HepG2 (cell line): ENCODE data around the gene KLRF1. TPM values are rescaled to one million over a fixed set of nuclear protein-coding genes. Genes with fewer than 3 reads are reported as not detected.

ENCODE experiments used
- ATAC-seq: fragments of 200-7000 bp; cut with Tn5 transposase; 3 replicates; pipeline ENCODE4 v1.9.1; 2020; ENCODE audit warnings: mild to moderate bottlenecking, moderate library complexity
- BruUV-seq: library from RNA; stranded (reverse); fragments of 400-500 nt; replicated peaks from 2 replicates; lab custom pipeline; 2021; lab: Mats Ljungman, UMichigan
- CTCF ChIA-PET: fragments of 300-600 bp; formaldehyde crosslinking; extraction: SDS; loops from one replicate; lab custom pipeline; 2021; ENCODE audit warnings: low total read pairs, inconsistent platforms, low intra/inter-chr PET ratio; lab: Yijun Ruan, JAX
- POLR2A ChIA-PET: fragments of 350-600 bp; sonication (Branson Sonifier 250); formaldehyde crosslinking; loops from one replicate; lab custom pipeline; 2020; ENCODE audit warnings: antibody characterized with exemption, inconsistent platforms; lab: Yijun Ruan, JAX
- DNase-seq: peaks from one replicate; pipeline ENCODE4 v3.0.0-alpha.2; 2015; ENCODE audit warnings: low spot score
- FAIRE-seq: peaks from 3 replicates; lab custom pipeline; 2011; peaks lifted over from hg19 to GRCh38; lab: Jason Lieb, UNC
- H2AFZ ChIP-seq: one replicate; pipeline ENCODE4 v1.6.1; 2011; ENCODE audit warnings: low read length, inconsistent platforms
- H3K27ac ChIP-seq: fragments of 300-600 bp; 3 replicates; pipeline ENCODE4 v1.8.0; 2011; ENCODE audit warnings: mixed run types, mild to moderate bottlenecking, mixed read lengths, low read length, inconsistent platforms; ENCODE audit not compliant: insufficient read depth; ENCODE audit errors: extremely low read length
- H3K27me3 ChIP-seq, 2 experiments: fragments of 200-600 bp in 1 of 2; 2 replicates in 1 of 2; 3 replicates in 1 of 2; pipeline versions ENCODE4 v1.6.0 to v1.8.0; 2011; ENCODE audit warnings: low read length in 2 of 2, mild to moderate bottlenecking in 2 of 2, moderate library complexity in 2 of 2, inconsistent platforms in 1 of 2; ENCODE audit not compliant: insufficient read depth in 2 of 2, control insufficient read depth in 1 of 2
- H3K36me3 ChIP-seq, 2 experiments: fragments of 200-600 bp in 1 of 2; replicated peaks in 1 of 2; 2 replicates in 1 of 2; 3 replicates in 1 of 2; pipeline versions ENCODE4 v1.5.1 to v1.8.0; 2011; ENCODE audit warnings: low read length in 2 of 2, inconsistent platforms in 1 of 2; ENCODE audit not compliant: insufficient read depth in 2 of 2, control insufficient read depth in 1 of 2
- H3K4me1 ChIP-seq: 2 replicates; pipeline ENCODE4 v1.5.1; 2012; ENCODE audit warnings: low read length, inconsistent platforms; ENCODE audit not compliant: insufficient read depth
- H3K4me2 ChIP-seq: 2 replicates; pipeline ENCODE4 v1.6.0; 2011; ENCODE audit warnings: low read depth, low read length, inconsistent platforms
- H3K4me3 ChIP-seq, 3 experiments: fragments of 200-600 bp in 1 of 3; sonication (generic), shearing (Covaris generic) in 1 of 3; replicated peaks in 1 of 3; 2 replicates each; pipeline ENCODE4 v1.5.1; 2011 to 2016; ENCODE audit warnings: low read length in 3 of 3, inconsistent platforms in 2 of 3, low read depth in 2 of 3, mild to moderate bottlenecking in 2 of 3, control low read depth in 1 of 3, mixed read lengths in 1 of 3; ENCODE audit not compliant: insufficient read depth in 1 of 3
- H3K79me2 ChIP-seq: one replicate; pipeline ENCODE4 v1.6.1; 2011; ENCODE audit warnings: low read length, inconsistent platforms; ENCODE audit not compliant: insufficient read depth
- H3K9ac ChIP-seq: 2 replicates; pipeline ENCODE4 v1.6.0; 2011; ENCODE audit warnings: mild to moderate bottlenecking, low read depth, low read length, inconsistent platforms; ENCODE audit not compliant: insufficient read depth
- H3K9me3 ChIP-seq: 2 replicates; pipeline ENCODE4 v1.5.1; 2012; ENCODE audit warnings: mild to moderate bottlenecking, low read length
- H4K20me1 ChIP-seq: 2 replicates; pipeline ENCODE4 v1.6.0; 2011; ENCODE audit warnings: inconsistent platforms, mild to moderate bottlenecking, low read length, moderate library complexity; ENCODE audit not compliant: insufficient read depth
- CTCF ChIP-seq: sonication (generic); formaldehyde crosslinking; IDR thresholded peaks from 2 replicates; pipeline ENCODE4 v1.5.0; 2020; ENCODE audit warnings: mild to moderate bottlenecking, missing genetic modification reagents, moderate library complexity
- DBP ChIP-seq: sonication (generic); formaldehyde crosslinking; IDR thresholded peaks from 2 replicates; pipeline ENCODE4 v1.4.0; 2020; ENCODE audit warnings: missing genetic modification reagents; ENCODE audit errors: not compliant biosample characterization
- HMGXB3 ChIP-seq: sonication (generic); formaldehyde crosslinking; IDR thresholded peaks from 2 replicates; pipeline ENCODE4 v1.4.0; 2020; ENCODE audit warnings: missing genetic modification reagents, borderline replicate concordance
- HMGXB4 ChIP-seq, 2 experiments: sonication (generic) in 1 of 2; formaldehyde crosslinking in 1 of 2; IDR thresholded peaks; 2 replicates each; pipeline versions ENCODE4 v1.4.0 to v1.6.1; 2018 to 2020; ENCODE audit warnings: missing genetic modification reagents in 2 of 2, borderline replicate concordance in 1 of 2, low read depth in 1 of 2, mild to moderate bottlenecking in 1 of 2, missing biosample characterization in 1 of 2
- JUNB ChIP-seq: sonication (generic); formaldehyde crosslinking; IDR thresholded peaks from 2 replicates; pipeline ENCODE4 v1.8.0; 2022; ENCODE audit warnings: missing genetic modification reagents, mild to moderate bottlenecking, borderline replicate concordance
- MEIS1 ChIP-seq: sonication (generic); formaldehyde crosslinking; IDR thresholded peaks from 2 replicates; pipeline ENCODE4 v1.9.0; 2021; ENCODE audit warnings: mild to moderate bottlenecking, missing genetic modification reagents, moderate library complexity, borderline replicate concordance
- ZBTB39 ChIP-seq: sonication (generic); formaldehyde crosslinking; IDR thresholded peaks from 2 replicates; pipeline ENCODE4 v1.5.0; 2020; ENCODE audit warnings: missing genetic modification reagents
- ZNF563 ChIP-seq: sonication (generic); formaldehyde crosslinking; IDR thresholded peaks from 2 replicates; pipeline ENCODE4 v1.8.0; 2022; ENCODE audit warnings: mild to moderate bottlenecking, moderate library complexity, missing genetic modification reagents
- ZNF772 ChIP-seq: sonication (generic); formaldehyde crosslinking; IDR thresholded peaks from 2 replicates; pipeline ENCODE4 v1.5.0; 2020; ENCODE audit warnings: mild to moderate bottlenecking, missing genetic modification reagents
- WGBS: methylation state at CpG from one replicate; pipeline ENCODE4 v1.1.6; 2017; ENCODE audit warnings: low lambda C conversion rate; 5-methylcytosine and 5-hydroxymethylcytosine counted together
- in situ Hi-C: cut with HindIII; loops from 2 replicates; pipeline ENCODE4 v1.10.0; 2017; ENCODE audit warnings: low pct_unique_long_range_greater_than_20kb; ENCODE audit not compliant: extremely low pct_ligation_motif_present
- intact Hi-C: fragments of 100-400 bp; cut with micrococcal nuclease; formaldehyde crosslinking; loops from one replicate; pipeline ENCODE4 v1.10.0; 2022; ENCODE audit not compliant: unreplicated experiment
- polyA plus RNA-seq, 8 experiments: library from polyadenylated mRNA; depleted of rRNA in 3 of 8; stranded (reverse) in 7 of 8; unstranded in 1 of 8; fragments of >200 nt; fragmentation: Illumina TruSeq in 4 of 8; extraction: Trizol in 4 of 8; gene quantifications; 2 replicates each; pipeline versions ENCODE4 v1.2.1 to v1.2.3, GENCODE V29; 2011 to 2016; ENCODE audit warnings: low read depth in 4 of 8, missing spikeins in 1 of 8, mixed read lengths in 1 of 8; ENCODE audit not compliant: insufficient read depth in 1 of 8
- total RNA-seq, 5 experiments: library from RNA; depleted of rRNA; stranded (reverse); fragments of >200 nt; fragmentation: Illumina TruSeq; extraction: Trizol; gene quantifications; 2 replicates each; pipeline ENCODE4 v1.2.3, GENCODE V29; 2016; ENCODE audit warnings: low read depth in 1 of 5

Gene KLRF1
- total and polyA plus RNA-seq, 2 of the 13 experiments (the other 11 are each of a cell fraction or from before 2014, with no cell fraction given) = not detected

GRCh38 chr12:9813821-9814798, 13.2 kb upstream of the KLRF1 start:
- in situ Hi-C loops = no loop called here
- TF ChIP-seq CTCF (CRISPR knock-in tag) (peak; percentile 90), JUNB (CRISPR knock-in tag) (no peak), ZBTB39 (no peak), MEIS1 (CRISPR knock-in tag) (no peak), ZNF772 (CRISPR knock-in tag) (no peak), HMGXB4 (CRISPR knock-in tag; IDR thresholded peaks at IDR 0.05; ENCODE audit: borderline replicate concordance in 1 of 2, low read depth in 1 of 2) (0 out of 4 replicates have a peak, but pooled peaks of 1 of the 2 experiments have one; percentile 23), HMGXB3 (CRISPR knock-in tag) (no peak), DBP (CRISPR knock-in tag) (no peak), ZNF563 (CRISPR knock-in tag) (no peak)

More at GRCh38 chr12:9813821-9814798, 13.2 kb upstream of the KLRF1 start:
- Histone ChIP-seq H3K36me3 (no peaks in the 10 kb centered on the region), H3K27ac (no peak overlapping the region), H3K27me3 (peaks cover 2 to 37% of the 10 kb centered on the region in 2 experiments; a peak in 3 of 5 replicates), H4K20me1 (no peaks in the 10 kb centered on the region), H3K4me2 (no peak overlapping the region), H3K4me1 (no peaks in the 10 kb centered on the region), H3K9me3 (no peaks in the 10 kb centered on the region), H2AFZ (no peak overlapping the region), H3K79me2 (no peaks in the 10 kb centered on the region), H3K4me3 (no peak overlapping the region; a peak in 1 of 6 replicates), H3K9ac (no peak overlapping the region)
- ATAC-seq (peak; percentile 100), DNase-seq (peak; percentile 9), FAIRE-seq (no peak)
- no TSS peak for BruUV-seq
- intact Hi-C loops = loop anchor here (5.0 kb wide), 1 partner anchor 328 kb away; no protein-coding TSS in a partner anchor
- ChIA-PET POLR2A (no interaction called here), CTCF (interaction anchor here (1.4 to 2.5 kb wide), 2 partner anchors 112 to 326 kb away, joined by 8 to 11 read pairs; no protein-coding TSS in a partner anchor)
- 31% methylated on average over 8 of the region's 32 CpGs for WGBS
